Activated naive CD4-positive, alpha-beta T cell treated with anti-CD3 and anti-CD28 coated beads, Interleukin-2, amount 10 ng/mL, durations not matched to agents 7 days and 5 days (primary cell): Measurements from ENCODE around the gene DIS3L2.
"Not testable (repeated sequence)": the region's sequence is repeated elsewhere in the genome, so short reads cannot be mapped to it uniquely, and the experiment has no call there.

Experiments used
- CTCF ChIA-PET: fragments of 350-600 bp; sonication (Branson Sonifier 250); formaldehyde crosslinking; loops from one replicate; lab custom pipeline; 2021; ENCODE audit warnings: antibody characterized with exemption; lab: Charles Lee
- DNase-seq: peaks from one replicate; pipeline ENCODE4 v3.0.0-alpha.2; 2020
- H3K27ac Mint-ChIP-seq: one replicate; pipeline ENCODE4 v1.8.0; 2021; ENCODE audit warnings: mild to moderate bottlenecking, moderate library complexity, mixed read lengths
- H3K27me3 Mint-ChIP-seq: one replicate; pipeline ENCODE4 v1.8.0; 2021; ENCODE audit warnings: mild to moderate bottlenecking, mixed read lengths
- H3K36me3 Mint-ChIP-seq: one replicate; pipeline ENCODE4 v1.8.0; 2021; ENCODE audit warnings: mixed read lengths
- H3K4me1 Mint-ChIP-seq: one replicate; pipeline ENCODE4 v1.8.0; 2021; ENCODE audit warnings: mixed read lengths
- H3K4me3 Mint-ChIP-seq: one replicate; pipeline ENCODE4 v1.8.0; 2021; ENCODE audit warnings: mild to moderate bottlenecking, moderate library complexity, mixed read lengths
- H3K9me3 Mint-ChIP-seq: one replicate; pipeline ENCODE4 v1.8.0; 2021; ENCODE audit warnings: mixed read lengths

Gene DIS3L2

GRCh38 chr2:232381204-232382031, 419.9 kb downstream of the DIS3L2 start:
- not testable (repeated sequence) for H3K4me1 Mint-ChIP-seq, H3K9me3 Mint-ChIP-seq, H3K36me3 Mint-ChIP-seq, H3K27ac Mint-ChIP-seq, H3K4me3 Mint-ChIP-seq
- DNase-seq = peak; percentile 42
- peaks cover 66% of the 10 kb centered on the region for H3K27me3 Mint-ChIP-seq
- CTCF ChIA-PET = interaction anchor here (0.9 kb wide), 1 partner anchor 96 kb away, joined by 3 read pairs; no protein-coding TSS in a partner anchor

- Mint-ChIP-seq H3K27ac (no peak overlapping the region), H3K36me3 (no peaks in the 10 kb centered on the region), H3K27me3 (peaks cover 78% of the 10 kb centered on the region), H3K4me1 (no peaks in the 10 kb centered on the region), H3K9me3 (no peaks in the 10 kb centered on the region), H3K4me3 (no peak overlapping the region)
- CTCF ChIA-PET = interaction anchor here (0.9 kb wide), 1 partner anchor 95 kb away, joined by 3 read pairs; no protein-coding TSS in a partner anchor
- DNase-seq = no peak
These were observed 421.1 kb downstream of the DIS3L2 start for GRCh38 chr2:232382331-232383225.

GRCh38 chr2:232384466-232384865, 423.0 kb downstream of the DIS3L2 start:
- CTCF ChIA-PET = interaction anchor here (0.6 to 0.8 kb wide), 2 partner anchors 10 to 706 kb away, joined by 3 read pairs; no protein-coding TSS in a partner anchor
- Mint-ChIP-seq H3K4me3 (no peak overlapping the region), H3K27ac (no peak overlapping the region), H3K36me3 (no peaks in the 10 kb centered on the region), H3K27me3 (peaks cover 92% of the 10 kb centered on the region), H3K4me1 (no peaks in the 10 kb centered on the region), H3K9me3 (no peaks in the 10 kb centered on the region)
- DNase-seq = no peak

GRCh38 chr2:232385058-232385457, 423.5 kb downstream of the DIS3L2 start:
- not testable (repeated sequence) for H3K4me1 Mint-ChIP-seq, H3K36me3 Mint-ChIP-seq, DNase-seq, H3K27ac Mint-ChIP-seq, H3K9me3 Mint-ChIP-seq, H3K4me3 Mint-ChIP-seq
- CTCF ChIA-PET = interaction anchor here (0.8 kb wide), 1 partner anchor 10 kb away, joined by 3 read pairs; no protein-coding TSS in a partner anchor
- H3K27me3 Mint-ChIP-seq = peaks cover 92% of the 10 kb centered on the region

- Mint-ChIP-seq H3K4me1 (no peaks in the 10 kb centered on the region), H3K27ac (no peak overlapping the region), H3K36me3 (no peaks in the 10 kb centered on the region), H3K27me3 (peaks cover 100% of the 10 kb centered on the region), H3K9me3 (no peaks in the 10 kb centered on the region), H3K4me3 (no peak overlapping the region)
- CTCF ChIA-PET = no interaction called here
- DNase-seq = no peak
These were observed 424.4 kb downstream of the DIS3L2 start for GRCh38 chr2:232385660-232386489.

- DNase-seq = no peak
- no peak overlapping the region for H3K4me3 Mint-ChIP-seq
- CTCF ChIA-PET = no interaction called here
- H3K36me3 Mint-ChIP-seq = no peaks in the 10 kb centered on the region
- peaks cover 99% of the 10 kb centered on the region for H3K27me3 Mint-ChIP-seq
- no peaks in the 10 kb centered on the region for H3K9me3 Mint-ChIP-seq
- no peaks in the 10 kb centered on the region for H3K4me1 Mint-ChIP-seq
- H3K27ac Mint-ChIP-seq = no peak overlapping the region
These were observed 424.9 kb downstream of the DIS3L2 start for GRCh38 chr2:232386490-232386739.
